SU-DHL-6 (cell line): ENCODE data around the gene TMEM108.

Experiments used
- H2AFZ ChIP-seq: fragments of 200-600 bp; sonication (generic); 2 replicates; pipeline ENCODE4 v1.6.1; 2014; ENCODE audit warnings: low read depth, mild to moderate bottlenecking, moderate library complexity, mixed read lengths, antibody characterized with exemption, low read length; ENCODE audit not compliant: severe bottlenecking
- H3F3A ChIP-seq: fragments of 200-600 bp; shearing (Covaris generic); 2 replicates; pipeline ENCODE4 v1.6.0; 2016; ENCODE audit warnings: antibody characterized with exemption, mild to moderate bottlenecking; ENCODE audit not compliant: insufficient read depth
- H3K27ac ChIP-seq: fragments of 200-600 bp; sonication (generic); 2 replicates; pipeline ENCODE4 v1.5.1; 2016; ENCODE audit warnings: low read depth, mild to moderate bottlenecking, low read length, moderate library complexity, mixed read lengths
- H3K27me3 ChIP-seq: fragments of 200-600 bp; sonication (generic), shearing (Covaris generic); 2 replicates; pipeline ENCODE4 v1.6.0; 2014; ENCODE audit warnings: mild to moderate bottlenecking, low read length
- H3K36me3 ChIP-seq: fragments of 200-600 bp; sonication (generic); 2 replicates; pipeline ENCODE4 v1.6.1; 2014; ENCODE audit warnings: mild to moderate bottlenecking, low read length, mixed read lengths
- H3K4me2 ChIP-seq: fragments of 300-600, 200-600 bp; shearing (Covaris generic), sonication (generic); 2 replicates; pipeline ENCODE4 v1.6.0; 2014; ENCODE audit warnings: low read length, low read depth, mild to moderate bottlenecking; ENCODE audit not compliant: poor library complexity, severe bottlenecking
- H3K4me3 ChIP-seq: fragments of 200-600 bp; sonication (generic); 2 replicates; pipeline ENCODE4 v1.5.1; 2014; ENCODE audit warnings: antibody characterized with exemption, low read length, mild to moderate bottlenecking, mixed read lengths; ENCODE audit not compliant: insufficient read depth, poor library complexity, severe bottlenecking
- H3K79me2 ChIP-seq: fragments of 200-600 bp; sonication (generic); 2 replicates; pipeline ENCODE4 v1.6.1; 2014; ENCODE audit warnings: mild to moderate bottlenecking, low read length, moderate library complexity; ENCODE audit not compliant: insufficient read depth
- H3K9ac ChIP-seq: fragments of 200-600 bp; sonication (generic); 2 replicates; pipeline ENCODE4 v1.7.0; 2014; ENCODE audit warnings: mild to moderate bottlenecking, low read length
- H3K9me2 ChIP-seq: fragments of 200-600 bp; sonication (generic); replicated peaks from 2 replicates; pipeline ENCODE4 v1.6.1; 2014; ENCODE audit warnings: low read length; ENCODE audit not compliant: insufficient read depth
- H3K9me3 ChIP-seq: fragments of 200-600 bp; sonication (generic); 2 replicates; pipeline ENCODE4 v1.6.1; 2014; ENCODE audit warnings: low read length, mixed read lengths; ENCODE audit not compliant: insufficient read depth
- H4K20me1 ChIP-seq: fragments of 200-600 bp; sonication (generic); 2 replicates; pipeline ENCODE4 v1.6.1; 2014; ENCODE audit warnings: low read depth, mild to moderate bottlenecking, antibody characterized with exemption, low read length, moderate library complexity, mixed read lengths
- EZH2phosphoT487 ChIP-seq: fragments of 200-600 bp; sonication (generic), shearing (Covaris generic); conservative IDR thresholded peaks from 2 replicates; pipeline ENCODE4 v1.6.1; 2018; ENCODE audit warnings: mild to moderate bottlenecking, antibody characterized with exemption, low read length, moderate library complexity, mixed read lengths
- TF ChIP-seq, protein P1 (sequence below): fragments of 200-600 bp; sonication (generic); IDR thresholded peaks from one replicate; pipeline ENCODE4 v1.5.1; 2017; ENCODE audit warnings: antibody characterized with exemption, mild to moderate bottlenecking, low read length, moderate library complexity; ENCODE audit not compliant: insufficient read depth, poor library complexity, severe bottlenecking

TMEM108 gene

DNA sequence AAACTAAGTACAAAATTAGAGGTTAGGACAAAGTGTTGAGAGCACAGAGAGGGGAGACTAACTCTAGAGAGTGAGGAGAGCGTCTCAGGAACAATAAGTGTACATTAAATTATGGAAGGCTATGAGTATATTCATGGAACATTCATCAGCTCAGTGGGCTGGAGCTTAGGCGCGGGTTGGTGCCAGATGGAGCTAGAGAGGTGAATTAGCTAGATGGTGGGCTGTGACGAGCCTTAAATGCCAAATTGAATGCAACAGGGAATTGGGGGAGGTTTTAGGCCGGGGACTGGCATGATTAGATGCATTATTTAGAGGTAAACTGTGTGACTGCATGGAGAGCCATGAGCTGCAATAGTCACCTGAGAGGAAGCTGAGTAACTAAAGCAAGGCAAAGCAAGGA lies 97.1 kb downstream of the TMEM108 start:
- no peak overlapping the region for H2AFZ ChIP-seq
- H3F3A ChIP-seq, result no peaks in the 10 kb centered on the region
- no peak overlapping the region for H3K27ac ChIP-seq
- no peaks in the 10 kb centered on the region for H3K9me2 ChIP-seq
- H3K79me2 ChIP-seq, result no peaks in the 10 kb centered on the region
- H3K4me3 ChIP-seq, result no peak overlapping the region
- no peaks in the 10 kb centered on the region for H4K20me1 ChIP-seq
- no peak overlapping the region for H3K9ac ChIP-seq
- no peaks in the 10 kb centered on the region for H3K27me3 ChIP-seq
- TF ChIP-seq EZH2phosphoT487, result no peak
- TF ChIP-seq, protein P1, sequence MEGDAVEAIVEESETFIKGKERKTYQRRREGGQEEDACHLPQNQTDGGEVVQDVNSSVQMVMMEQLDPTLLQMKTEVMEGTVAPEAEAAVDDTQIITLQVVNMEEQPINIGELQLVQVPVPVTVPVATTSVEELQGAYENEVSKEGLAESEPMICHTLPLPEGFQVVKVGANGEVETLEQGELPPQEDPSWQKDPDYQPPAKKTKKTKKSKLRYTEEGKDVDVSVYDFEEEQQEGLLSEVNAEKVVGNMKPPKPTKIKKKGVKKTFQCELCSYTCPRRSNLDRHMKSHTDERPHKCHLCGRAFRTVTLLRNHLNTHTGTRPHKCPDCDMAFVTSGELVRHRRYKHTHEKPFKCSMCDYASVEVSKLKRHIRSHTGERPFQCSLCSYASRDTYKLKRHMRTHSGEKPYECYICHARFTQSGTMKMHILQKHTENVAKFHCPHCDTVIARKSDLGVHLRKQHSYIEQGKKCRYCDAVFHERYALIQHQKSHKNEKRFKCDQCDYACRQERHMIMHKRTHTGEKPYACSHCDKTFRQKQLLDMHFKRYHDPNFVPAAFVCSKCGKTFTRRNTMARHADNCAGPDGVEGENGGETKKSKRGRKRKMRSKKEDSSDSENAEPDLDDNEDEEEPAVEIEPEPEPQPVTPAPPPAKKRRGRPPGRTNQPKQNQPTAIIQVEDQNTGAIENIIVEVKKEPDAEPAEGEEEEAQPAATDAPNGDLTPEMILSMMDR, result no peak
- H3K36me3 ChIP-seq, result no peaks in the 10 kb centered on the region
- H3K9me3 ChIP-seq, result no peaks in the 10 kb centered on the region
- H3K4me2 ChIP-seq, result no peak overlapping the region

DNA sequence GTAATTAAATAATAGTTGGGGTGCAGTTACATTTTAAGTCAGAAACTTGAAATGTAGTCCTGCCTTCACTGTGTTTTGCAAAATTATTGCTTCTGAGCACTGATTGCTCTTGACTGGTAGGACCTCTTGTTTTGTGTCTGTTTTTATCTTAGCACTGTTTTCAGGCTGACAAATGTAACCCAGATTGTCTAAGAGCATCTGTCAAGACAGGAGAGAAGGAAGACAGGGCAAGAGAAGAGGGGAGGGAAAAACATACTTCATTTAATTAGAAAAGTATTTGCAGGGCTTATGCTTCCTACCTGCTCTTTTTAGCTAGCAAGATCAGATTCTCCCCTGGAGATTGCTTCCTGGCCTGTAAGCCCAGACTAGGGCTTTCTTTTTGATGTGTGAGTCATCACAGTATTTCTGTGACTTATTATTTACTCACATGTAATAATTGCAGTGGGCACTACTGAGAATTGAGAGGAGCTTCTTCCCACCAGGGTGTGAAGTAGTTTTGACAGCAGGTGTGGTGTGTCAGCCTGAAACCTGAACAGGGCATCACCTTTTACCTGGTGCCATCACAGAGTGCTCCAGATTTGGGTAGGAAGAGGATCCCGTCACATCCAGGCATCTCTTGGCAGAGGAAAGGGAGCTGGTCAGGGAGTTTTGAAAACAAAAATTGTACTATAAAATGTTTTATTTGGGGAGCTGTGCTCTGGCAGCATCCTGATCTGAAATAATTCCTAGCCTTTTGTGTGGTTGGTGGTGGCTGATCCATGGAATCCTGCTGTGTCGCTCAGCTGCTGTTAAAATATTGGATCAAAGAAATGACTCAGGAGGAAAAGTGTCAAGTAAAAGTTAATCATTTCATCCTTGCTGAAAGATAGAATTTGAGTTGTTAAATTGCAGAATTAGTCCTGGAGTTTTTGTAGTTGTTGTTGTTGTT lies 98.2 kb downstream of the TMEM108 start:
- TF ChIP-seq EZH2phosphoT487, result no peak
- TF ChIP-seq, protein P1, result no peak
- Histone ChIP-seq H3K36me3 (no peaks in the 10 kb centered on the region), H3K9me3 (no peaks in the 10 kb centered on the region), H3F3A (no peaks in the 10 kb centered on the region), H4K20me1 (no peaks in the 10 kb centered on the region), H3K4me3 (no peak overlapping the region), H3K4me2 (no peak overlapping the region), H3K9me2 (no peaks in the 10 kb centered on the region), H3K79me2 (no peaks in the 10 kb centered on the region), H3K27me3 (no peaks in the 10 kb centered on the region), H3K27ac (no peak overlapping the region), H2AFZ (no peak overlapping the region), H3K9ac (no peak overlapping the region)

DNA sequence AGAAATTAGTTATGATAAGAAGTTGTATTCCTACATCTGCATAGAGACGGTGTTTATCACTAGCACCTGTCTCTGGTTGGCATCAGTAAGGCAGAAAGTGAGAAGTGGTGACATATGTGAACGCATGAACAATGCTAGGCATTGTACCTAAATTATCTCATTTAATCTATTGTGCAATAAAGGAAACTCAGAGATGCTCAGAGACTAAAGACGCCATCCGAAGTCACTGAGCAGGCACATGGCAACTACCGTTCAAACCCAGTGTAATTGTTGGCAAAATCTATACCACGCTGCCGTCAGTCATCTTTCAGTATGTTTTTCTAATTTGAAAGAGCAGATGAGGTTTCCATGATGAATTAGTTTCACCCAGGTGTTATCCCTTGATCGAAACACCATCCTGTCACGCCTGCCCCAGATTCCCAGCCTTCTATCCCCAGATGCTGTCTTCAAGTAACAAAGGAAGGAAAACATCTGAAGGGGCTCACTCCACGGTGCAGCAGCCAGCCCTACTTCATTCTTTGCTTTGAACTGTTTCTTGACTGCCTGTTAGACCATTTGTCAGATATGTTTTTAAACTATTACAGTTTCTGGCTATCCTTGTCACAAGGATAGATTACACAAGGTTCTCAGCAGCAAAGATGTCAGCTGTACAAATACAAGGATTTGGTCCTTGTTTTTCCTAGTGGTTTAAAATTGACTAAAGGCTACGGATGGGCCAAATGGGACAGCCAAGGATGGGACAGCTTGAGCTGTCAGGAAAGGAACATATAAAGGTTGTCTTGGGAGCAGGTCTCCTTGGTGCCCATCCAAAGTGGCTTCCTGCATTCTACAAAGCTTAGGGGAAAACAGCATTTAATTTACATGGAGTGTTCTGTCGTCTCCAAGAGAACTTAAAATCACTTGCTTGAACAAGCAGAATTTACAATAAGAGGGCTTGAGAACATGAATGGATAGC lies 99.1 kb downstream of the TMEM108 start:
- H4K20me1 ChIP-seq, result no peaks in the 10 kb centered on the region
- H3K4me3 ChIP-seq, result no peak overlapping the region
- H3K9ac ChIP-seq, result no peak overlapping the region
- no peaks in the 10 kb centered on the region for H3K36me3 ChIP-seq
- TF ChIP-seq, protein P1, result no peak
- H3K27me3 ChIP-seq, result no peaks in the 10 kb centered on the region
- H3K9me3 ChIP-seq, result no peaks in the 10 kb centered on the region
- H2AFZ ChIP-seq, result no peak overlapping the region
- no peaks in the 10 kb centered on the region for H3K79me2 ChIP-seq
- H3K27ac ChIP-seq, result no peak overlapping the region
- H3K9me2 ChIP-seq, result no peaks in the 10 kb centered on the region
- H3K4me2 ChIP-seq, result no peak overlapping the region
- H3F3A ChIP-seq, result no peaks in the 10 kb centered on the region
